Epithelial cell of esophagus (primary cell): Measurements from ENCODE around the gene SLC22A14.

Experiments used
- DNase-seq: peaks from one replicate; pipeline ENCODE4 v3.0.0; 2010; ENCODE audit warnings: low read depth
- H3K4me3 ChIP-seq: 2 replicates; pipeline ENCODE4 v1.5.1; 2011; ENCODE audit warnings: mild to moderate bottlenecking, low read length, control low read depth
- TF ChIP-seq, protein P1 (sequence below): IDR thresholded peaks from 2 replicates; pipeline ENCODE4 v1.5.1; 2011; ENCODE audit warnings: low read depth, mild to moderate bottlenecking, low read length, control low read depth, inconsistent platforms; ENCODE audit not compliant: insufficient read depth; ENCODE audit errors: missing control alignments

SLC22A14 gene

DNA sequence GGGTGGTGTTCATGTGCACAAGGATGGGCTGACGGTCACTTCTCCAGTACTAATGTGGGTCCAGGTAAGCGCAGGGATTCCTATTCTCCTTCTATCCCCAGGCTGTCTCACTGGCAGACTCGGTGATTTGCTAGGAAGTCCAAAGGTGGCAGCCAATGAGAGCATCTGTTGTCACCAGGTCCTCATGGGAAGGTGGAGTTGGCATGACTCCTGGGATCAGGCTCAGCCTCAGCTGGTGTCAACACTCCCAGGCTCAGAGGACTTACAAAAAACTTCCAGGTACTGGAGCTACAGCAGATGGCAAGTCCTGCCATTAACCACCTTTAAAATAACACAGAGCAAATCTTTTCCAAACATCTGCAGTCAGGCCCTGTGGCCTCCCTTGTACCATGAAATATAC lies 78.3 kb downstream of the SLC22A14 start:
- H3K4me3 ChIP-seq, result no peak overlapping the region
- TF ChIP-seq, protein P1, sequence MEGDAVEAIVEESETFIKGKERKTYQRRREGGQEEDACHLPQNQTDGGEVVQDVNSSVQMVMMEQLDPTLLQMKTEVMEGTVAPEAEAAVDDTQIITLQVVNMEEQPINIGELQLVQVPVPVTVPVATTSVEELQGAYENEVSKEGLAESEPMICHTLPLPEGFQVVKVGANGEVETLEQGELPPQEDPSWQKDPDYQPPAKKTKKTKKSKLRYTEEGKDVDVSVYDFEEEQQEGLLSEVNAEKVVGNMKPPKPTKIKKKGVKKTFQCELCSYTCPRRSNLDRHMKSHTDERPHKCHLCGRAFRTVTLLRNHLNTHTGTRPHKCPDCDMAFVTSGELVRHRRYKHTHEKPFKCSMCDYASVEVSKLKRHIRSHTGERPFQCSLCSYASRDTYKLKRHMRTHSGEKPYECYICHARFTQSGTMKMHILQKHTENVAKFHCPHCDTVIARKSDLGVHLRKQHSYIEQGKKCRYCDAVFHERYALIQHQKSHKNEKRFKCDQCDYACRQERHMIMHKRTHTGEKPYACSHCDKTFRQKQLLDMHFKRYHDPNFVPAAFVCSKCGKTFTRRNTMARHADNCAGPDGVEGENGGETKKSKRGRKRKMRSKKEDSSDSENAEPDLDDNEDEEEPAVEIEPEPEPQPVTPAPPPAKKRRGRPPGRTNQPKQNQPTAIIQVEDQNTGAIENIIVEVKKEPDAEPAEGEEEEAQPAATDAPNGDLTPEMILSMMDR, result no peak
- DNase-seq, result no peak

- TF ChIP-seq, protein P1, result no peak
Observed at GRCh38 chr3:38361496-38361895, 79.4 kb downstream of the SLC22A14 start.

GRCh38 chr3:38362825-38363224 lies 80.7 kb downstream of the SLC22A14 start:
- DNase-seq, result no peak
- no peak overlapping the region for H3K4me3 ChIP-seq
- TF ChIP-seq, protein P1, result no peak

More at GRCh38 chr3:38361496-38361895, 79.4 kb downstream of the SLC22A14 start:
- H3K4me3 ChIP-seq, result no peak overlapping the region
- DNase-seq, result no peak

DNA sequence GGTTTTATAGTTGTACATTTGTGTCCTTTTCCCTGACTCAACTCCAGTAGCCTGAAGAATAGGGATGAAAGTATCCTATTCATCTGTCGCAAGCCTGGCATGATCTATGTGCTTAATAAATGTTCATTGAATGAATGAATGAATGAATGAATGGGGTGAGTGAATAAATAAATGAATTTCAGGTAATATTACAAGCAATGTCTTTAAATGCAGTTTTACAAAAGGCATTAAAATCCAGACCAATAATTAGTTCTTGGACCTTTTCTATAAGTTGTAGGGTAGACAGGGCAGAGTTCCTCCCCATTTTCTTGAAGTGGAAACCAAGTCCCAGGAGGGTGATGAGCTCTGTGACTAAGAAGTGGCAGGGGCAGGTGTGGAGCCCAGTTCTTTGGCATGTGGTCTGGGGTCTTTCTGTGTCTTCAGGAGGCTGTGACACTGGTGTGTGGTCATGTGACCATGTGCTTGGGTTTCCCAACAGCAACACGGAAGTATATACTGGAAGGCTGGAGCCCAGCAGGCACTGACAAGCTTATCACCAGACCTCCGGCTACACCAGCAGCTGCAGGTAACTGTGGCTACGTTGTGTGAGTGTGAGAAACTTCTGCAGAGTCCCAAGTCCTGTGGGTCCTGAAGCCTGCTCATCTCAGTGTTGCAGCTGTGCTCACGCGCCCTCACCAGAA lies 82.8 kb downstream of the SLC22A14 start:
- no peak for DNase-seq
- TF ChIP-seq, protein P1, result no peak

DNA sequence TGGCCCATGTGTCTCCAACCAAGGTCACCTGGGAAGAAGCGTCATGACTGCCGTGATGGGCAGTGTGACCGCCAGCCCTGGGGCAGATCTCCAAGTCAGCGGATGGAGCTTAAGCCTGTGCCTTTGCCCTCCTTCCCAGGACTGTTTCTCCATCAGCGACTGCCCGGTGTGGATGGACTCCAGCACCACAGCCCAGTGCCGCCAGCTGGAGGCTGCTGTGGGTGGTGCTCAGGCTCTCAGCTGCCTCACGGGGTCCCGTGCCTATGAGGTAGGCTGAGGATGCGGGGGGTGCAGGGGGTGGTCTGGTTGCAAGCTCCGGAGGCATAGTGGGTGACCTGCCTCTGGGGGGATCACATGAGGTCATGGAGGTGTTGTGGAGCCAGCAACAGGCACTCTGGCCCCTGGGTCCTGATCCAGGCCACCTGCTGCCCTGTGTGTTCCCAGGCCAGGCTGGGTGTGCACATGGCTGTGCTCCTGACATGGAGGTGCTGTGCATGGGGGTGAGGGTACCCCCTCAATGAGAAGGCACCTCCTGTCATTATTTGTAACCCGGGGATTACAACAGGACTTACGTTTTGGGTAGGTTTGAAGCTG lies 83.5 kb downstream of the SLC22A14 start:
- no peak overlapping the region for H3K4me3 ChIP-seq
- no peak for DNase-seq
- TF ChIP-seq, protein P1, result no peak

More for the DNA sequence above, 82.8 kb downstream of the SLC22A14 start:
- H3K4me3 ChIP-seq, result no peak overlapping the region

DNA sequence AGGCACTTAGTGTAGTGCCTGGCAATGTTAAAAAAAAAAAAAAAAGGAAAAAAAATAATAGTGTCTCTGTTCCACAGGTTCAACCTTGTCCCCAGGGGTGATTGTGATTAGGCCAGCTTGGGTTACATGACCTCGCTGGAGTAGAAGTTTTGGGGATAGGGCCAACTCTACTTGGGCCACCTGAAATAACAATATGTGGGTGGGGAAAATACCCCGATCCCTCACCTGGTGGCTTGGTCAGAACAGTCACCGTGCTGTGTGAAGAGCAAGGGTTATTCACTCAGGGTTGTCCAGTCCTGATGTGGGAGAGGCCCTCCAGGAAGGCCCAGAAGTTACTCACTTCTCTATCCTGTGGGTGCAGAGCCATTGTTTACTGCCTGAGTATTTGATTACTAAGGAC lies 84.0 kb downstream of the SLC22A14 start:
- TF ChIP-seq, protein P1, result no peak
- DNase-seq, result no peak
- H3K4me3 ChIP-seq, result no peak overlapping the region

- TF ChIP-seq, protein P1, result no peak
- H3K4me3 ChIP-seq, result no peak overlapping the region
- no peak for DNase-seq
Observed at GRCh38 chr3:38367779-38368178, 85.7 kb downstream of the SLC22A14 start.
